Activated CD4-positive, CD25-positive, alpha-beta regulatory T cell treated with anti-CD3 and anti-CD28 coated beads, Interleukin-2, amount 50 U/mL, for 24 hours (primary cell): Measurements from ENCODE around the gene SMPX.

Experiments
- ATAC-seq, 2 donors: fragments of 150-1000 bp; cut with Tn5 transposase; one replicate each; pipeline ENCODE4 v1.10.0; 2021; ENCODE audit warnings: mild to moderate bottlenecking in 1 of 2, moderate library complexity in 1 of 2

SMPX gene

DNA sequence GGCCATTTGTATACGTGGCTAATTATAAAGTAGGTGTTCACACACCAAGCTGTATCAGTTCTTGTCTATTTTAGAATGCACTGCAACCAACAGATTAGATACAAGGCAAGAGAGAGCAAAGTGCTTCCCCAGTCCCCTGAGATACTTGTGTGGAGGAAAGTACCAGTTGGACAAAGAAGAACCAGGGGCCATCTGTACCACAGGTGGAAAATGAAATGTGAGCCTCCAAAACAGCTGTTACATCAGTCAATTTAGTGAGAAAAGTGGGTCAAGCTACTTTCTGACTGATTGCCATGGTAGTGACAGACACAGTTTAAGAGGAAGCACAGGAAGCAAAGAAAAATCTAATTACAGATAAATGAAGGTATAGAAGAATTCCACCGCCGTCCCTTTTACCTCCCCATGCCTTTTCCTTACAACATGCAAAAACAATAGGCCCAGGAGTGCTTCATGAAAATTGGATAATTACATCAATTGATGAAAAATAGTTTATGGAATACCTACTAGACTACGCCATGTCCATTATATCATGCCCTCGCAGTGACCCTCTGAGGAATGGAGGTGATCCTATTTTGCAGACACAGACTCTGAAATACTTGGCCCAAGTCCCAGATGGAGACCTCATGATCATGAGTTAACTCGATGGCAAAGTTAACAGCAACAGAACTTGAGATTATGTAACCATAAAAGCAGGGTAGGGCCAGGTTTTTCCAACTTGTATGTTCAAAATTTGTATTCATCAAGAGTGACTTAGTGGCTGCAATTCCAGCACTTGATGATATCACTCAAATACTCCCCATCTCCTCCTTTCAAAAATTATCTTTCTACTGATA lies 15.8 kb downstream of the SMPX start:
- ATAC-seq: no peak

- no peak for ATAC-seq
These were observed 16.6 kb downstream of the SMPX start for GRCh38 chrX:21741364-21741763.

- no peak for ATAC-seq
These were observed 17.3 kb downstream of the SMPX start for GRCh38 chrX:21740329-21741274.

GRCh38 chrX:21738950-21739287 lies 19.0 kb downstream of the SMPX start:
- ATAC-seq: no peak

DNA sequence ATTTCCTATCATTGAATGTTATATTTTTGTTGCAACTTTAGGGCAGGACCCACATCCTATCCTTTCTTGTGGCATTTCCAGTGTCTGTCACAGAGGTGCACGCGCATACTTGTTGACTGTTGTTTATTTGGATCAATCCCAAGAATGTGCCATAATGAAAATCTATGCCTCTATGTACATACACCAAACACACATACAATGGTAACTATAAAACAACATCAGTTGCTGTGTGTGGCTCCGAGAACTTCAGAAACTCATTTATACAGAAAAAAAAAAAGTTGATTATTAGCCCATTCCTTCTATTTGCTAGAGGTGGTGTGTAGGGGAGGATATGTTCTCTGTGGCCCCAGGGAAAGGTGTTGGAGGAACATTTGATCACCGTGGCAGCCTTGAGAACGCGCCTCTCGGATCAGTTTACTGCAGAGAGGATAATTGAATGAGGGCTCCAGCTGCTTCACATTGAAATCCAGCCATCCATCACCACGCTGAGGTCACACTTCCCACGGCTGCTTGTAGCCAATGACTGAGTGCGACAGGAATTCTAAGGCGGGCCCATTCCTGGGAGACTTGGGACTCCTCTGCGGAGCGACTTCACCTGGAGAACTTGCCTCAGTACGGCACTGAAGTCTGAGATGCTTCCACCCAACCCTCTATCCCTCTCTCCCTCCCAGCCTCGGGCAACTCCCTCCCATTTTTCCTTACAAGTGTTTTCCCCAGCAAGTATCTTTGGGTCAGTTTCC lies 19.5 kb downstream of the SMPX start:
- no peak for ATAC-seq

GRCh38 chrX:21735768-21736127 lies 22.2 kb downstream of the SMPX start:
- no peak for ATAC-seq

DNA sequence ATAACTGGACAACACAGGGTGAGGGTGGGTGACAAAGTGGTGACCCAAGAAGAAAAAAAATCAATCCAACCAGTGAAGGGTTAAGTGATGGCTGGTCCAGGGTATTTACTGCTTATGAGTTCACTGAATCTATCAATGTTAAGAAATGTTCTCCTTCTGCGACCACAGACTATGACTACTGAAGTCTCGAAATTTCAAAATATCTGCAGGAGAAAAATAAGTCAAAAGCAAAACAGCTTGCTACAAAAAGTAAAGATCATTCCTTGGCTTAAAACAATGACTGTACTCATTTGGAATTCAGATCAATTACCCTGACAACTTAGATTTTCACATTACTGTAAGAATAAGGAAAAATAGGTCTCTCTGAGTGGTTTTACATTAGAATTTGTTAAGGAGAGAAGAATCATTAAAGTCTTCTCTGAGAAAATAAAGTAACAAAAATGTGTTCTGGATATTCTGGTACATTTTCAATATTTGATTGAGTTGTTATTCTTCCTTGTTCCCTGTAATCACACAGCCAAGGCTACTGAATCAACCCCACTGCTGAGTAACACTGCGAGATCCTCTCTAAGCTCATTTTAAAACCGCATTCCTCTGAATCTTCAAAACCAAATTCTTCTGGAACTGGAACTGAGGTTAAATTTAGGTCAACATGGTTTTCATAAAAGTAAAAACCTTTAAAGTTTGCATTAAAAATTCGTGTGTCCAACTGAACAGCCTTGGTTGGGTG lies 22.7 kb downstream of the SMPX start:
- no peak for ATAC-seq

GRCh38 chrX:21734175-21734574 lies 23.7 kb downstream of the SMPX start:
- ATAC-seq: no peak

GRCh38 chrX:21733705-21734104 lies 24.2 kb downstream of the SMPX start:
- no peak for ATAC-seq

- ATAC-seq: no peak
These were observed 27.9 kb downstream of the SMPX start for GRCh38 chrX:21730026-21730425.

GRCh38 chrX:21728276-21728968 lies 29.5 kb downstream of the SMPX start:
- ATAC-seq: no peak

GRCh38 chrX:21725916-21726315 lies 32.0 kb downstream of the SMPX start:
- ATAC-seq: no peak

DNA sequence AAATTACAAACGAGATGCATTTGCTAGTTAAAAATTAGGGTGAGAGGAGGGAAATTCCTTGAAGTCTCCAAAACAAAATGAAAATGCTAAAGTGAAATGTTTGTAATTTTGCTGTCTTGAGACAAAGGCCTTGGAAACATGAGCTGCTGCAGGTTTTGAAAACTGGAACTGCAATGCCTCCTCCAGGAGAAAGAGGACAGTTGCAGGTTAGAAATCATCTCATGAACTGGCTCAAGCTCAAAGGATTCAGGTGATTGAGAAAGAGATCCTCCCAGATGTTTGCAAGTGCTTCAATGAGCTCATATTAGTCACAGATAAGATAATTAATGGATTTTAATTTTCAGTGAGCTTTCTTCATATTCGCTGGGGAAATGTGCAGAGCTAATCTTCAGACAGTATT lies 32.4 kb downstream of the SMPX start:
- no peak for ATAC-seq

DNA sequence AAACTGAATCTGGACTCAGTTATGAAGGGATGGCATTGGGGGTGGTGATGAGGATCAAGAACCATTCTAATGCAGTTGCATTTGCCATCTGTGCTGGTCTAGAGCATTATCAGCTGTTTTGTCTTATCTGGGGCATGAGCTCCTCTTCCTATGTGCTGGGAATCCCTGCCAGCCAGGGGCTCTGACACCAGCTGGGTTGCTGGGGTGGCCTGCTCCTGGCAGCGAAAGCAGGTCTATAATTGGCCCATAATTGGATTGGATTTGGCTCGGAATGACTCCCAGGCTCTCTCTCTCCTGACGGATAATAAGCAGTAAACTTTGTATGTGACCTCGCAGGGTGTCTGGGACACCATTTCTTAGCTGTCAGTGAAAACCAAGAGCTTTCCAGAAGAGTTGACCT lies 34.1 kb downstream of the SMPX start:
- no peak for ATAC-seq

DNA sequence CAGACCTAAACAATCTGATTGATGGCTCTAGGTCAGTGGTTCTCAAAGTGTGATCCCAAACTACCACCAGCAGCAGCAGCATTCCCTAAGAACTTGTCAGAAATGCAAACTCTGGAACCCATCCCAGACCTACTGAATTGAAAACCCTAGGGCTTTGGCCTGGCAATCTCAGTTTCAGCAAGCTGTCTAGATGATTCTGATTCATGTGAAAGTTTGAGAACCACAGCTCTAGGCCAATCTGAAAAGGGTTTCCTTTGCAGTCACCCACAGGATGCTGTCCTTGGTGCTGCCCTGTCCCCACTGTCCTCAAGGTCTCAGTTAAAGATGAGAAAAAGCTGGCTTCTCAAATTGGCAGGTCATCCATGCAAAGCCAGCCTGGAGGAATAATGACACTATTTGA lies 34.8 kb downstream of the SMPX start:
- no peak for ATAC-seq

- ATAC-seq: no peak
These were observed 36.7 kb downstream of the SMPX start for GRCh38 chrX:21721195-21721594.

DNA sequence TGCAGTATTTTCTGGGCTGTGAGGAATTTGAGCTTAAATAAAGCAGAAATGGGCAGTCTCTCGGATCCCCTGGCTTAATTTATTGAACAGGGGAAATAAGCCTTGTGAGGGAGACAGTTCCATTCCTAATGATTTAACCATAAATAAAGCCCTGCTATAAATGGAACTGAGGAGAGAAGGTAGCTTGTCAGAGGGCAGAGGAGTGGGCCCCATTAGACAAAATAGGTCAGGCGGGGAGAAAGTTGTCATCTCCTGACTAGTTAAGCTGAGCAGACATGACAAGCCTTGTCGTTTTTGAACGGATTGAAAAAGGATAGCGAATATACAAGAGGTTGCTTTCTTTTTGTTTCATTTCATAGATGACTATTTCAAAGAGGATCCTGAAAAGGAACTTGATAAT lies 39.3 kb downstream of the SMPX start:
- no peak for ATAC-seq

DNA sequence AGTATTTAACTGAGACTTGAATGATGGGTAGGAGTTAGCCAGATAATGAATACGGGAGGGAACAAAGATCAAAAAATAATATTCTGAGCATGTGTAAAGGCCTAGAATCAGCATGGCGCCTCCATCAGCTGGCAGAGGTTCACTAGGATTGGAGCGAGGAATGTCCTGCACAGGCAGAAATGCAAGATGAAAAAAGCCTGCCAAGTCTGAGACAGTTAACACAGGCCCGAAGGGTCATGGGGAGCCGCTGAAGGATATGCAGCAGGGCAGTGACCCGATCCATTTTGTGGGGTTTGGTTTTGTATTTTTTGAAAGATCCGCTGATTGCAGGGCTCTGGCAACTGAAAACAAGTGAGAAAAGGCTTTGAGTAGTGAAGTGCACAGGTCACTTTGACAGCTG lies 40.1 kb downstream of the SMPX start:
- ATAC-seq: no peak

- ATAC-seq: no peak
These were observed 42.1 kb downstream of the SMPX start for GRCh38 chrX:21715825-21716224.

DNA sequence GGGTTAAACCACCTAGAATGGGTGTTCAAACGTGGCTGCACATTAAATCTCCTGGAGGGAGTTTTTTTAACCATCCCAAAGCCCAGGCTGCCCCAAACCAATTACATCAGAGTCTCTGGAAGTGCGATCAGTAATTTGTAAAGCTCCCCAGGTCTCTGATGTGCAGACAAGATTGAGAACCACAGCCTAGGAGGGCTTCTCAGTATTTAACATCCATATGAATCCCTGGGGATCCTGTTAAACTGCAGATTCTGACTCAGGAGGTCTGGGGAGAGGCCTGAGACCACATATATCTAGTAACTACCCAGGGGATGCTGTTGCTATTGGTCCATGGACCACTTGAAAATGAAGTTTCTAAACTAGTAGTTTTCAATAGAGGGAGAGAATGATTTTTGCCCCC lies 42.6 kb downstream of the SMPX start:
- ATAC-seq: no peak

DNA sequence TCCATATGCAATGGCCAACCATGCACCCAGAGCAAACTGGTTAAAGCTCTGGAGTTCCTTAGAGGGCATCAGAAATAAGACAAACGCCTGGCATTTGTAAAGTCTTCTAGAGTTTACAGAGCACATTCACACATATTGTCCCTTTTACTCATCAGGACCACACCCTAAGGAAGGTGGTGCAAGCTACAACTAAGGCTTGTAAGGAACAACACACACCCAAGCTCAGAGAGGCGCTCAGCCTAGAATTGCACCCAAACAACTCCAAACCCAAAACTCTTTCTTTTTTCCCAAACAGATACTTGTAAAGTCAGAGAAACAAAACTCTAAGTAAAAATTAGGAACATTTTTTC lies 46.1 kb downstream of the SMPX start:
- ATAC-seq: no peak
